Measurements from ENCODE around the gene SKP1.

SKP1 gene

DNA sequence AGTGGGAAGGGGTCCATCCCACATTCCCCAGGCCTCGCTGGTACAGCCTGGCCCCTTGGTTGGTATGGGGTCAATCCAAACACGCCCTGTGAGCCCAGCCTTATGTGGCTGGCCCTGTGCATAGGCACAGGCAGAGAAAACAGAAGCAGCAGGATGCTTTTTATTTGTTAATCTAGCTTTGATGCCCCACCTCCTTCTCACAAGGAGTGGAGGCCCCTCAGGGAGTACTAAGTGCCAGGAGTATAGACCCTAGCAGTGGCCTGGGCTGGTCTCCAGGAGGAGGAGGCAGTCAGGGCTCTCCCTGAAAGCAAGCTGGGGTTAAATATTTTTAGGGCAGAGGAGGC lies 76.8 kb downstream of the SKP1 start:
- H3K4me1 ChIP-seq (ENCODE audit: low read length) = peaks cover 24% of the 10 kb centered on the region
- peak overlapping the region; percentile 80; the same call in 1 of the 2 replicates for H3K27ac ChIP-seq (ENCODE audit: low read length)
- no peaks in the 10 kb centered on the region for H3K36me3 ChIP-seq (replicated peaks; ENCODE audit: insufficient read depth, low read length)
- H4K20me1 ChIP-seq (ENCODE audit: insufficient read depth, low read length) = no peaks in the 10 kb centered on the region
- H3F3A ChIP-seq (ENCODE audit: insufficient read depth, low read length) = peaks cover 17% of the 10 kb centered on the region
- H3K9ac ChIP-seq (ENCODE audit: low read length) = peak overlapping the region; percentile 38; the same call in 1 of the 2 replicates
- DNase-seq = no peak
- H3K79me2 ChIP-seq (ENCODE audit: low read length) = no peaks in the 10 kb centered on the region
- H3K27me3 ChIP-seq (replicated peaks; ENCODE audit: insufficient read depth, low read length) = no peaks in the 10 kb centered on the region
- peak overlapping the region; percentile 78 for H2AFZ ChIP-seq (ENCODE audit: low read length)
- H3K4me3 ChIP-seq (ENCODE audit: low read length) = peak overlapping the region; percentile 23; the same call in 1 of the 2 replicates
- H3K9me3 ChIP-seq (replicated peaks; ENCODE audit: insufficient read depth, low read length) = no peaks in the 10 kb centered on the region
- peak overlapping the region; percentile 77 for H3K4me2 ChIP-seq (ENCODE audit: low read depth, low read length)
- no peaks in the 10 kb centered on the region for H3K9me2 ChIP-seq (replicated peaks; ENCODE audit: insufficient read depth, low read length)
- TF ChIP-seq EZH2 (optimal IDR thresholded peaks at IDR 0.05; ENCODE audit: low read depth, low read length) (no peak), EZH2phosphoT487 (IDR thresholded peaks at IDR 0.05; ENCODE audit: low read length) (no peak)
- TF ChIP-seq, protein P1, sequence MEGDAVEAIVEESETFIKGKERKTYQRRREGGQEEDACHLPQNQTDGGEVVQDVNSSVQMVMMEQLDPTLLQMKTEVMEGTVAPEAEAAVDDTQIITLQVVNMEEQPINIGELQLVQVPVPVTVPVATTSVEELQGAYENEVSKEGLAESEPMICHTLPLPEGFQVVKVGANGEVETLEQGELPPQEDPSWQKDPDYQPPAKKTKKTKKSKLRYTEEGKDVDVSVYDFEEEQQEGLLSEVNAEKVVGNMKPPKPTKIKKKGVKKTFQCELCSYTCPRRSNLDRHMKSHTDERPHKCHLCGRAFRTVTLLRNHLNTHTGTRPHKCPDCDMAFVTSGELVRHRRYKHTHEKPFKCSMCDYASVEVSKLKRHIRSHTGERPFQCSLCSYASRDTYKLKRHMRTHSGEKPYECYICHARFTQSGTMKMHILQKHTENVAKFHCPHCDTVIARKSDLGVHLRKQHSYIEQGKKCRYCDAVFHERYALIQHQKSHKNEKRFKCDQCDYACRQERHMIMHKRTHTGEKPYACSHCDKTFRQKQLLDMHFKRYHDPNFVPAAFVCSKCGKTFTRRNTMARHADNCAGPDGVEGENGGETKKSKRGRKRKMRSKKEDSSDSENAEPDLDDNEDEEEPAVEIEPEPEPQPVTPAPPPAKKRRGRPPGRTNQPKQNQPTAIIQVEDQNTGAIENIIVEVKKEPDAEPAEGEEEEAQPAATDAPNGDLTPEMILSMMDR (IDR thresholded peaks at IDR 0.05; ENCODE audit: low read length) = no peak

- Histone ChIP-seq H3F3A (ENCODE audit: insufficient read depth, low read length) (peaks cover 17% of the 10 kb centered on the region), H3K27me3 (replicated peaks; ENCODE audit: insufficient read depth, low read length) (no peaks in the 10 kb centered on the region), H3K9me2 (replicated peaks; ENCODE audit: insufficient read depth, low read length) (no peaks in the 10 kb centered on the region), H4K20me1 (ENCODE audit: insufficient read depth, low read length) (no peaks in the 10 kb centered on the region), H3K27ac (ENCODE audit: low read length) (peak overlapping the region; percentile 80; the same call in 1 of the 2 replicates), H3K9ac (ENCODE audit: low read length) (peak overlapping the region; percentile 38; the same call in 1 of the 2 replicates), H3K4me3 (ENCODE audit: low read length) (0 out of 2 replicates have a peak overlapping the region, but pooled peaks have one; percentile 23), H3K9me3 (replicated peaks; ENCODE audit: insufficient read depth, low read length) (no peaks in the 10 kb centered on the region), H2AFZ (ENCODE audit: low read length) (peak overlapping the region; percentile 78), H3K4me1 (ENCODE audit: low read length) (peaks cover 24% of the 10 kb centered on the region), H3K79me2 (ENCODE audit: low read length) (no peaks in the 10 kb centered on the region), H3K36me3 (replicated peaks; ENCODE audit: insufficient read depth, low read length) (no peaks in the 10 kb centered on the region), H3K4me2 (ENCODE audit: low read depth, low read length) (peak overlapping the region; percentile 77)
- DNase-seq = no peak
- no peak for TF ChIP-seq EZH2phosphoT487 (IDR thresholded peaks at IDR 0.05; ENCODE audit: low read length)
- TF ChIP-seq, protein P1 (IDR thresholded peaks at IDR 0.05; ENCODE audit: low read length) = no peak
- TF ChIP-seq EZH2 (optimal IDR thresholded peaks at IDR 0.05; ENCODE audit: low read depth, low read length) = no peak
Measured at GRCh38 chr5:134099288-134099872, 77.4 kb downstream of the SKP1 start.

Measured in MM.1S (cell line).